ENCODE results near the gene WDPCP.
A peak's percentile ranks its signal among the peaks of the same experiment; 100 is the strongest.

Gene WDPCP

GRCh38 chr2:63432373-63432772 is 155.9 kb downstream of the WDPCP start:
- no peak for FAIRE-seq
- TF ChIP-seq, protein P1, sequence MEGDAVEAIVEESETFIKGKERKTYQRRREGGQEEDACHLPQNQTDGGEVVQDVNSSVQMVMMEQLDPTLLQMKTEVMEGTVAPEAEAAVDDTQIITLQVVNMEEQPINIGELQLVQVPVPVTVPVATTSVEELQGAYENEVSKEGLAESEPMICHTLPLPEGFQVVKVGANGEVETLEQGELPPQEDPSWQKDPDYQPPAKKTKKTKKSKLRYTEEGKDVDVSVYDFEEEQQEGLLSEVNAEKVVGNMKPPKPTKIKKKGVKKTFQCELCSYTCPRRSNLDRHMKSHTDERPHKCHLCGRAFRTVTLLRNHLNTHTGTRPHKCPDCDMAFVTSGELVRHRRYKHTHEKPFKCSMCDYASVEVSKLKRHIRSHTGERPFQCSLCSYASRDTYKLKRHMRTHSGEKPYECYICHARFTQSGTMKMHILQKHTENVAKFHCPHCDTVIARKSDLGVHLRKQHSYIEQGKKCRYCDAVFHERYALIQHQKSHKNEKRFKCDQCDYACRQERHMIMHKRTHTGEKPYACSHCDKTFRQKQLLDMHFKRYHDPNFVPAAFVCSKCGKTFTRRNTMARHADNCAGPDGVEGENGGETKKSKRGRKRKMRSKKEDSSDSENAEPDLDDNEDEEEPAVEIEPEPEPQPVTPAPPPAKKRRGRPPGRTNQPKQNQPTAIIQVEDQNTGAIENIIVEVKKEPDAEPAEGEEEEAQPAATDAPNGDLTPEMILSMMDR (IDR thresholded peaks at IDR 0.05; ENCODE audit: insufficient read depth, missing control alignments), result no peak
- no peak for DNase-seq (ENCODE audit: insufficient read length, low spot score)

DNA sequence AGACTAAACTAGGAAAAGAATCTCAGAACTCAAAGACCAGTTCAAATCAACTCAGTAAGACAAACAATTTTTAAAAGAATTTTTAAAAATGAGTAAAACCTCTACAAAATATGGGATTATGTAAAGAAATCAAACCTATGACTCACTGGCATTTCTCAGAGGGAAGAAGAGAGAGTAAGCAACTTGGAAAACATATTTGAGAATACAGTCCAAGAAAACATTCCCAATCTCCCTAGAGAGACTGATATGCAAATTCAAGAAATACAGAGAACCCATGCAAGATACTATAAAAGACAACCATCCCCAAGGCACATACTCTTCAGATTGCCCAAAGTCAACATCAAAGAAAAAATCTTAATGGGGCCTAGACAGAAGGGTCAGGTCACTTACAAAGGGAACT is 162.7 kb downstream of the WDPCP start:
- FAIRE-seq, result no peak

DNA sequence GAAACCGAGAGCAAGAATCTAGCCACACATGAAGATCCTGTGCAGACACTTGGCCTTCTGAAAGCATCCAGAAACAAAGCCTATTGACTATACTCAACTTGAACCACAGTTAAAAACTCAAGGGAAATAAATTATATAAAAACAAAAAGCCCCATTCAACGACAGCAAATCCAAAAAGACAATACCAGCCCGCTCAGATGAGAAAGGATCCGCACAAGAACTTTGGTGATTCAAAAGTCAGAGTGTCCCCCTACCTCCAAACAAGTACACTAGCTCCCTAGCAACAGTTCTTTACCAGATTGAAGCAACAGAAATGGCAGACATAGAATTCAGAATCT is 163.2 kb downstream of the WDPCP start:
- TF ChIP-seq, protein P1 (IDR thresholded peaks at IDR 0.05; ENCODE audit: insufficient read depth, missing control alignments), result no peak

More for the DNA sequence above, 162.7 kb downstream of the WDPCP start:
- TF ChIP-seq, protein P1 (IDR thresholded peaks at IDR 0.05; ENCODE audit: insufficient read depth, missing control alignments), result no peak
- no peak for DNase-seq (ENCODE audit: insufficient read length, low spot score)

DNA sequence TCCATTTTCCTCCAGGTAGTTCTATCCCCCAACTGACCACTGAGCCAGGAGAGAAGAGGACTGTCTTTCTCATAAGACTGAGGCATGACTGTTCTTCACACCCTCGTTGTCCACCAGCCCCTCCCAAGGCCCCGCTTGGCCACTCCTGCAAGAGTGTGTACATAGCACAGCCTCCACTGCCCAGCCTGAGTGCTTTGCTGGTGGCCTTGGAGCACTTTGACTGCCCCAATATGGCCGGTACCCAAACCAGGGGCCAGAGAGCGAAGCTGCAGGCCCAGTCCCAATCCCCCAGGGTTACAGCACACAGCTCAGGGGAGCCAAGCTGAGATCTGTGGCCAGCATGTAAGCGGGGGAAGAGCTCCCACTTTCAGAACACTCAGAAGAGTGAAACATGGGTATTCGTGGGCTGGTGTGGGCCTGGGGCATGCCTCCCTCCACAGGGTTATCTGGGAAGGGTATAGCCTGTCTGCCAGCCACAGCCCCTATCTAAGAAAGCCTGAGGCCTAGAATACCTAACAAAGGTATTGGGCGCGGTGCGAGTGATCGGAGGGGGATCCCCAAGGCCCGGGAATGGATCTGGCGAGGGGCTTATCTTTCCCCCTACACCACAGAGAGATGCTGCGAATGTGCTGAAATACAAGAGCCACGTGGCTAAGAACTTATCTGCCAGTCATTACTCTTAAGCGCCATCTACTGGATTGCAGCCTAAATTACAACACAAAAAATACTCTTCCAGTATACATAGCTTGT is 163.8 kb downstream of the WDPCP start:
- TF ChIP-seq, protein P1 (IDR thresholded peaks at IDR 0.05; ENCODE audit: insufficient read depth, missing control alignments), result peak; percentile 36
- no peak for DNase-seq (ENCODE audit: insufficient read length, low spot score)
- FAIRE-seq, result no peak

More for the DNA sequence above, 163.2 kb downstream of the WDPCP start:
- FAIRE-seq (no peak), DNase-seq (ENCODE audit: insufficient read length, low spot score) (no peak)

DNA sequence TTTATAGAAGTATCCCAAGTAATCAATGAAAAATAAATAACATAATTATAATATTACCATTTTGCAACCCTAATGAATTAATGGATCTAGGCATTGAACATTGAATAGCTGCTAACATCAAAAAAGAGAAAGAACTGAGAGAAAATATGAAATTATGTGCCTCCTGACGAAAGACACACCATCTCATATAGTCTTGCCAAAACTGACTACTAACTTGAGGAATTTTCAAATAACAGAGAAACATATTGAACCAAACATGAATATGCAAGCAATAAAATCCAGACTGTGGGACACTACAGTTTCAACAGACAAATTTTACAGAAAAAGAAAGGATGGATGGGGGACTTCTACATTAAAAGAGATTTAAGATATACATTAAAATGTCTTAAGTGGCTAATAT is 165.7 kb downstream of the WDPCP start:
- TF ChIP-seq, protein P1 (IDR thresholded peaks at IDR 0.05; ENCODE audit: insufficient read depth, missing control alignments), result no peak
- FAIRE-seq (no peak), DNase-seq (ENCODE audit: insufficient read length, low spot score) (no peak)

DNA sequence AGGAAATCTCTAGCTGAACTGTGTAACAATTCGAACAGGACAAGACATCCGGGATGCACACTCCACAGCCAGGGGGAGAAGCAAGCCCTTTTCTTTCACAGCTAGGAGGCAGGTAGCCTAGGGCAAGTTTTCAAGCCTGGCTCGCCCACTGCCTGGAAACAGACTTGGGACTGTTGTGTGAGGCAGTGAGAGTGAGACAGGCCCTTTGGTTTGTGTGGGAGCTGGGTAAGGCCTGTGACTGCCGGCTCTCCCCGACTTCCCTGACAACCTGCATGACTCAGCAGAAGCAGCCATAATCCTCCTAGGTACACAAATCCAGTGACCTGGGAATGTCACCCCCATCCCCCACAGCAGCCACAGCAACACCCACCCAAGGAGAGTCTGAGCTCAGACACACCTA is 179.7 kb downstream of the WDPCP start:
- TF ChIP-seq, protein P1 (IDR thresholded peaks at IDR 0.05; ENCODE audit: insufficient read depth, missing control alignments), result no peak
- FAIRE-seq (no peak), DNase-seq (ENCODE audit: insufficient read length, low spot score) (no peak)

- DNase-seq (ENCODE audit: insufficient read length, low spot score), result no peak
- TF ChIP-seq, protein P1 (IDR thresholded peaks at IDR 0.05; ENCODE audit: insufficient read depth, missing control alignments), result no peak
- no peak for FAIRE-seq
Measured at GRCh38 chr2:63406641-63407040, 181.6 kb downstream of the WDPCP start.

Data from D721Med (cell line).